ENCODE measurements around the gene PCDH9.

Gene PCDH9

GRCh38 chr13:67094952-67095351, 135.2 kb downstream of the PCDH9 start:
- TF ChIP-seq REST (IDR thresholded peaks at IDR 0.05; ENCODE audit: insufficient replicate concordance, low read depth) (no peak), POLR2AphosphoS5 (IDR thresholded peaks at IDR 0.05; ENCODE audit: low read depth) (no peak), SPI1 (IDR thresholded peaks at IDR 0.05; ENCODE audit: borderline replicate concordance, low read depth) (no peak), GABPA (IDR thresholded peaks at IDR 0.05; ENCODE audit: low read depth) (no peak), CTCF (IDR thresholded peaks at IDR 0.05; ENCODE audit: insufficient read depth, low read length) (no peak)
- no peak for DNase-seq (ENCODE audit: low read depth in 1 of 2, low spot score in 1 of 2)
- H3K27ac ChIP-seq (replicated peaks): no peak overlapping the region
- H3K4me3 ChIP-seq (replicated peaks; ENCODE audit: insufficient read depth, low read length): no peak overlapping the region
- no peaks in the 10 kb centered on the region for H3K27me3 ChIP-seq (ENCODE audit: insufficient read depth, poor library complexity, severe bottlenecking)

DNA sequence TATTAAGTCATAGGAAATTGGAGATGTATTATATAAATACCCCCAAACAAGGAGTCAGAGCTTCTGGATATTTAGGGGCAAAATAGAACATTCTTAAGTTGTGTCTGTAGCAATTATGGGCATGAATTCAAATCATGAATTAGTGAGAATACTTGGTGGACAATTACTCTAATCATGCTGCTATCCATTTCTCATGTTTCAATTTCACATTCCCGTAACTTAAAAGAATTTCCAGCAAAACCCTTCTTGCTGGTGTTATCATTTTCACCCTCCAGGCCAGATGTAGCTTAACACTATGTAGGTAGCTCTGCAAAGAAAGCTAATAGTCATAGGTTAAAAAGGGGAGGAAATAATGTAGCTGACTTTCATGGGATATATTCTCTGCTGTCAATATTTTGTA, 136.1 kb downstream of the PCDH9 start:
- DNase-seq (ENCODE audit: low read depth in 1 of 2, low spot score in 1 of 2): no peak
- Histone ChIP-seq H3K27ac (replicated peaks) (no peak overlapping the region), H3K4me3 (replicated peaks; ENCODE audit: insufficient read depth, low read length) (no peak overlapping the region), H3K27me3 (ENCODE audit: insufficient read depth, poor library complexity, severe bottlenecking) (no peaks in the 10 kb centered on the region)
- no peak for TF ChIP-seq REST (IDR thresholded peaks at IDR 0.05; ENCODE audit: insufficient replicate concordance, low read depth)
- TF ChIP-seq GABPA (IDR thresholded peaks at IDR 0.05; ENCODE audit: low read depth): no peak
- no peak for TF ChIP-seq POLR2AphosphoS5 (IDR thresholded peaks at IDR 0.05; ENCODE audit: low read depth)

DNA sequence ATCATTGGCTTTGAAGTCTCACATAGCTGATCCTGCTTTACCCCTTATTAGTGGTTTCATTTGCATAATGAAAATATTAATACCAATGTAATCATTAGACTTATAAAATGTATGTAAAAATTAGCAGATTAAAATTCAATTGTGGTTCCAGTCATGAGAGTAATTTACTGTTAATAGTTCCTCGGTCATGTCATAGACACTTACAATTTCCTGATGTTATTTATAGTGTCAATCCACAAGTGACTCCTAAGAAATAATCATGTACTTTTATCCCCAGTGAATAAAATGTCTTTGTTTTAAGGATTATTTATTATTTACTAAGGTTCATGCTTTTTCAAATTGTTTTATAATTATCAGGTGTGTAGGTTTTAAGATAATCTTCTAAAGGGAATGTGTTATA, 138.5 kb downstream of the PCDH9 start:
- Histone ChIP-seq H3K27me3 (ENCODE audit: insufficient read depth, poor library complexity, severe bottlenecking) (no peaks in the 10 kb centered on the region), H3K27ac (replicated peaks) (no peak overlapping the region), H3K4me3 (replicated peaks; ENCODE audit: insufficient read depth, low read length) (no peak overlapping the region)
- no peak for DNase-seq (ENCODE audit: low read depth in 1 of 2, low spot score in 1 of 2)
- no peak for TF ChIP-seq GABPA (IDR thresholded peaks at IDR 0.05; ENCODE audit: low read depth)
- no peak for TF ChIP-seq CTCF (IDR thresholded peaks at IDR 0.05; ENCODE audit: insufficient read depth, low read length)
- no peak for TF ChIP-seq REST (IDR thresholded peaks at IDR 0.05; ENCODE audit: insufficient replicate concordance, low read depth)
- no peak for TF ChIP-seq SPI1 (IDR thresholded peaks at IDR 0.05; ENCODE audit: borderline replicate concordance, low read depth)

GRCh38 chr13:67090856-67091255, 139.3 kb downstream of the PCDH9 start:
- TF ChIP-seq GABPA (IDR thresholded peaks at IDR 0.05; ENCODE audit: low read depth) (no peak), SPI1 (IDR thresholded peaks at IDR 0.05; ENCODE audit: borderline replicate concordance, low read depth) (no peak), REST (IDR thresholded peaks at IDR 0.05; ENCODE audit: insufficient replicate concordance, low read depth) (no peak), CTCF (IDR thresholded peaks at IDR 0.05; ENCODE audit: insufficient read depth, low read length) (no peak), POLR2AphosphoS5 (IDR thresholded peaks at IDR 0.05; ENCODE audit: low read depth) (no peak)
- no peak overlapping the region for H3K4me3 ChIP-seq (replicated peaks; ENCODE audit: insufficient read depth, low read length)
- no peaks in the 10 kb centered on the region for H3K27me3 ChIP-seq (ENCODE audit: insufficient read depth, poor library complexity, severe bottlenecking)
- no peak for DNase-seq (ENCODE audit: low read depth in 1 of 2, low spot score in 1 of 2)
- H3K27ac ChIP-seq (replicated peaks): no peak overlapping the region
